Measurements from ENCODE around the gene UIMC1. TPM values are rescaled to one million over a fixed set of nuclear protein-coding genes. Genes with fewer than 3 reads are reported as not detected.

Gene UIMC1
- total RNA-seq, 1 experiment from 2014 or later: 96.3 TPM

DNA sequence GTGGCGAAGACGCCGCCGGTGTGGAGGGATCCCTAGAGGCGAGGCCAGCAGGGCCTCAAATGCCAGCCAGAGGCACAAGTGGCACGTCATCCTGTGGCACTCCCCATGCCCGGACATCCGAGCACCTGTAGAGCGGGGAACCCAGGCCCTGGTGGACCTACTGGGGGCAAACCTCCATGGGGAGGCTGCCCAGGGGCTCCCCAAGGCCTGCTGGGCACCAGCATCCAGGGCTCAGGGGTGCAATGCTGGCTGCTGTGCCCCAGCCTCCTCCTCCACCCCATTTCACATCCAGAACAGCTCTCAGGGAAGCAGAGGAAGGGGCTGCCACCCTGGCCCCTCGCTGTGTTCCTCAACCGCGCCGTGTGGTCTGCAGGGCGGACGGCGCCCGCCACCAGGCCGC lies 151.0 kb downstream of the UIMC1 start:
- H3K9me3 Mint-ChIP-seq (ENCODE audit: unreplicated experiment): no peaks in the 10 kb centered on the region
- BruUV-seq (replicated peaks): no TSS peak
- H3K27me3 Mint-ChIP-seq (ENCODE audit: insufficient read depth, unreplicated experiment): peaks cover 36% of the 10 kb centered on the region
- no peak for DNase-seq (ENCODE audit: unreplicated experiment)
- TF ChIP-seq, protein P1, sequence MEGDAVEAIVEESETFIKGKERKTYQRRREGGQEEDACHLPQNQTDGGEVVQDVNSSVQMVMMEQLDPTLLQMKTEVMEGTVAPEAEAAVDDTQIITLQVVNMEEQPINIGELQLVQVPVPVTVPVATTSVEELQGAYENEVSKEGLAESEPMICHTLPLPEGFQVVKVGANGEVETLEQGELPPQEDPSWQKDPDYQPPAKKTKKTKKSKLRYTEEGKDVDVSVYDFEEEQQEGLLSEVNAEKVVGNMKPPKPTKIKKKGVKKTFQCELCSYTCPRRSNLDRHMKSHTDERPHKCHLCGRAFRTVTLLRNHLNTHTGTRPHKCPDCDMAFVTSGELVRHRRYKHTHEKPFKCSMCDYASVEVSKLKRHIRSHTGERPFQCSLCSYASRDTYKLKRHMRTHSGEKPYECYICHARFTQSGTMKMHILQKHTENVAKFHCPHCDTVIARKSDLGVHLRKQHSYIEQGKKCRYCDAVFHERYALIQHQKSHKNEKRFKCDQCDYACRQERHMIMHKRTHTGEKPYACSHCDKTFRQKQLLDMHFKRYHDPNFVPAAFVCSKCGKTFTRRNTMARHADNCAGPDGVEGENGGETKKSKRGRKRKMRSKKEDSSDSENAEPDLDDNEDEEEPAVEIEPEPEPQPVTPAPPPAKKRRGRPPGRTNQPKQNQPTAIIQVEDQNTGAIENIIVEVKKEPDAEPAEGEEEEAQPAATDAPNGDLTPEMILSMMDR (IDR thresholded peaks at IDR 0.05; ENCODE audit: unreplicated experiment): no peak
- H3K27ac Mint-ChIP-seq (ENCODE audit: low read depth, unreplicated experiment): no peak overlapping the region
- intact Hi-C loops (cut with micrococcal nuclease): no loop called here
- H3K4me1 Mint-ChIP-seq (ENCODE audit: insufficient read depth, unreplicated experiment): no peaks in the 10 kb centered on the region
- CTCF ChIA-PET: no interaction called here
- POLR2A ChIA-PET: no interaction called here
- H3K4me3 Mint-ChIP-seq (ENCODE audit: unreplicated experiment): no peak overlapping the region
- H3K36me3 Mint-ChIP-seq (ENCODE audit: insufficient read depth, unreplicated experiment): no peaks in the 10 kb centered on the region

Other genes starting within 250 kb of the UIMC1 start
- gene UNC5A, start 196.2 kb downstream of the UIMC1 start, total RNA-seq (2022): 0.22 and 0.51 TPM in 2 replicates
- not detected in 2 replicates for gene HK3, start 107.4 kb downstream of the UIMC1 start, total RNA-seq (2022)
- 32.5 and 36.6 TPM in 2 replicates for gene ZNF346, start 15.9 kb upstream of the UIMC1 start, total RNA-seq (2022)
- gene FGFR4, start 80.1 kb upstream of the UIMC1 start, total RNA-seq (2022): 1.5 and 1.8 TPM in 2 replicates
- 110 and 111 TPM in 2 replicates for gene NSD1, start 127.0 kb upstream of the UIMC1 start, total RNA-seq (2022)

Data from MCF 10A (cell line).